Spleen (tissue), 11 donors: ENCODE results near the gene UBIAD1. TPM values are rescaled to one million over a fixed set of nuclear protein-coding genes. Genes with fewer than 3 reads are reported as not detected.

Experiments used
- DNase-seq: peaks from one replicate; pipeline ENCODE4 v3.0.0-alpha.2; 2020
- H3K27ac ChIP-seq, 8 donors: fragments of 200-600 bp; sonication (generic) in 7 of 8; 1 replicate in 4 of 8; 2 replicates in 4 of 8; pipeline versions ENCODE4 v1.5.0 to v1.8.0; 2016 to 2021; ENCODE audit warnings: inconsistent platforms in 4 of 8, mild to moderate bottlenecking in 4 of 8, moderate library complexity in 1 of 8
- H3K27me3 ChIP-seq, 7 donors: fragments of 200-600 bp; sonication (generic) in 6 of 7; replicated peaks in 1 of 7; 1 replicate in 4 of 7; 2 replicates in 3 of 7; pipeline versions ENCODE4 v1.5.0 to v1.8.0; 2016 to 2021; ENCODE audit warnings: inconsistent platforms in 3 of 7, mild to moderate bottlenecking in 1 of 7
- H3K36me3 ChIP-seq, 6 donors: fragments of 200-600 bp; sonication (generic) in 5 of 6; 1 replicate in 4 of 6; 2 replicates in 2 of 6; pipeline versions ENCODE4 v1.5.0 to v1.8.0; 2016 to 2021; ENCODE audit warnings: inconsistent platforms in 2 of 6
- H3K4me1 ChIP-seq, 6 donors: fragments of 200-600 bp; sonication (generic) in 5 of 6; 1 replicate in 3 of 6; 2 replicates in 3 of 6; pipeline versions ENCODE4 v1.5.0 to v1.8.0; 2016 to 2021; ENCODE audit warnings: inconsistent platforms in 3 of 6
- H3K4me3 ChIP-seq, 8 donors: fragments of 200-600 bp; sonication (generic) in 7 of 8; 1 replicate in 4 of 8; 2 replicates in 4 of 8; pipeline versions ENCODE4 v1.5.0 to v1.8.0; 2016 to 2021; ENCODE audit warnings: inconsistent platforms in 4 of 8, mild to moderate bottlenecking in 4 of 8, moderate library complexity in 2 of 8
- H3K9me3 ChIP-seq, 8 donors: fragments of 200-600 bp; sonication (generic) in 7 of 8; 1 replicate in 4 of 8; 2 replicates in 4 of 8; pipeline versions ENCODE4 v1.5.0 to v1.8.0; 2016 to 2021; ENCODE audit warnings: inconsistent platforms in 4 of 8
- POLR2A ChIP-seq, 3 donors: fragments of 450-650 bp; IDR thresholded peaks; one replicate each; pipeline ENCODE4 v1.5.1; 2017; ENCODE audit warnings: antibody characterized with exemption in 3 of 3, mild to moderate bottlenecking in 1 of 3
- POLR2AphosphoS5 ChIP-seq, 3 donors: sonication (generic); formaldehyde crosslinking; IDR thresholded peaks; one replicate each; pipeline ENCODE4 v1.5.1; 2017; ENCODE audit warnings: antibody characterized with exemption in 3 of 3
- whole genome bisulfite sequencing, 5 donors: extraction: QIAGEN DNeasy Blood & Tissue Kit in 3 of 5; methylation state at CpG; one replicate each; pipeline versions ENCODE4 v1.1.5 to v1.1.7; 2013 to 2018; 5-methylcytosine and 5-hydroxymethylcytosine counted together
- intact Hi-C: fragments of 100-400 bp; cut with DNase I; formaldehyde crosslinking; loops from one replicate; pipeline ENCODE4 v1.15.0; 2023; ENCODE audit warnings: low total_unique reads
- polyA plus RNA-seq, 3 donors: library from polyadenylated mRNA; stranded (reverse); fragments of 200-250 nt; gene quantifications; one replicate each; pipeline ENCODE4 v1.2.1, GENCODE V29; 2013
- total RNA-seq, 7 donors: library from RNA; depleted of rRNA in 3 of 7; stranded (reverse); fragments of >200 nt in 3 of 7; fragmentation: NEBNext Ultra II Directional in 4 of 7; extraction: Animal tissue kit (Norgen Biotek cat#: 25700) in 4 of 7; gene quantifications; one replicate each; pipeline versions ENCODE4 v1.1.0 to v1.2.1, GENCODE V29; 2016 to 2021
- TF ChIP-seq, protein P1 (sequence below), 11 experiments: fragments of 200-600 bp in 7 of 11; fragments of 450-650 bp in 4 of 11; sonication (generic) in 4 of 11; IDR thresholded peaks in 8 of 11; conservative IDR thresholded peaks in 3 of 11; 1 replicate in 7 of 11; 2 replicates in 4 of 11; pipeline versions ENCODE4 v1.4.0 to v1.8.0; 2016 to 2021; ENCODE audit warnings: antibody characterized with exemption in 11 of 11, inconsistent platforms in 4 of 11, mild to moderate bottlenecking in 1 of 11
- donor health status: healthy with polysubstance abuse.
- donor health status: DM: no; HTN: no; CAD: no; lungs with moderate emphysema.
- donor health status: DM: no; HTN: no; CAD: no.
- donor health status: Bipolar disorder and iron deficiency.
- donor health status: healthy.
- donor health status: DM: no; HTN: no; CAD: no.
- donor health status: DM: yes; HTN: yes; CAD: no.

The UBIAD1 gene
- total and polyA plus RNA-seq, 10 donors, result 6.8 to 18.5 (median 15.7) TPM

DNA sequence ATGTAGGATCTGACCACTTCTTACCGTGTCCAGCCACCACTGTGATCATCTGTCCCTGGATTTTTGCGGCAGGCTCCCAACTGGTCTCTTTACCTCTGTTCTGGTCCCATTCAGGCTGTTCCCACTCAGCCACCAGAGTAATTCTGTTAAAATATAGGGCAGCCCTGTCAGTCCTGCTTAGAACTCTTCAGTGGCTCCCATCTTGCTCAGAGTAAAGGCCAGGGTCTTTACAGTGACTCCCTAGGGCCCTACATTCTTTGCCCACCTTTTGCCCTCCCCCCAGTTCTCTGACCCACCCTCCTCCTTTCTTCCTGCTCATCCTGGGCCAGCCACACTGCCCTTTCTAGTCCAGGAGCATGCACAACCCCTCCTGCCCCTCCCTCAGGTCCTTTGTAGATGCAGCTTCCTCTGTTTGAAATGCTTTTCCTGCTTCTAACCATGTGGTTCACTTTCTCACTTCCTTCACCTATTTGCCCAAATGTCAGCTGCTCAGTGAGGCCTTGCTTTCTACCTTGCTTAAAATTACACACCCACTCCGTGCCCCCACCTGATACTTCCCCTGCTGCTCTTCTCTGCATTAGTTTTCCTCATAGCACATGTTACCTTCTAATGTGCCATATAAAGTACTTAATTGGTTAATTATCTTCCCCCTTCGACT lies 7.8 kb downstream of the UBIAD1 start:
- 53 to 59% (median 55%) methylated on average over 4 of the region's 4 CpGs for WGBS, 5 donors
- DNase-seq, result no peak
- H3K36me3 ChIP-seq, result peaks cover 2 to 60% (median 16%) of the 10 kb centered on the region in 6 donors
- no peak for TF ChIP-seq POLR2AphosphoS5 (IDR thresholded peaks at IDR 0.05)
- TF ChIP-seq, protein P1, sequence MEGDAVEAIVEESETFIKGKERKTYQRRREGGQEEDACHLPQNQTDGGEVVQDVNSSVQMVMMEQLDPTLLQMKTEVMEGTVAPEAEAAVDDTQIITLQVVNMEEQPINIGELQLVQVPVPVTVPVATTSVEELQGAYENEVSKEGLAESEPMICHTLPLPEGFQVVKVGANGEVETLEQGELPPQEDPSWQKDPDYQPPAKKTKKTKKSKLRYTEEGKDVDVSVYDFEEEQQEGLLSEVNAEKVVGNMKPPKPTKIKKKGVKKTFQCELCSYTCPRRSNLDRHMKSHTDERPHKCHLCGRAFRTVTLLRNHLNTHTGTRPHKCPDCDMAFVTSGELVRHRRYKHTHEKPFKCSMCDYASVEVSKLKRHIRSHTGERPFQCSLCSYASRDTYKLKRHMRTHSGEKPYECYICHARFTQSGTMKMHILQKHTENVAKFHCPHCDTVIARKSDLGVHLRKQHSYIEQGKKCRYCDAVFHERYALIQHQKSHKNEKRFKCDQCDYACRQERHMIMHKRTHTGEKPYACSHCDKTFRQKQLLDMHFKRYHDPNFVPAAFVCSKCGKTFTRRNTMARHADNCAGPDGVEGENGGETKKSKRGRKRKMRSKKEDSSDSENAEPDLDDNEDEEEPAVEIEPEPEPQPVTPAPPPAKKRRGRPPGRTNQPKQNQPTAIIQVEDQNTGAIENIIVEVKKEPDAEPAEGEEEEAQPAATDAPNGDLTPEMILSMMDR (IDR thresholded peaks at IDR 0.05 in 8 of 11, conservative IDR thresholded peaks at IDR 0.05 in 3 of 11), result no peak
- TF ChIP-seq POLR2A (IDR thresholded peaks at IDR 0.05), result no peak
- H3K4me1 ChIP-seq, result peaks cover 17 to 78% (median 40%) of the 10 kb centered on the region in 6 donors
- no peaks in the 10 kb centered on the region for H3K9me3 ChIP-seq
- intact Hi-C loops, result no loop called here
- peak overlapping the region; percentile 53 to 82 (median 71) for H3K27ac ChIP-seq
- H3K27me3 ChIP-seq, result no peaks in the 10 kb centered on the region
- H3K4me3 ChIP-seq, result peak overlapping the region in 1 of 8 donors; percentile 1

DNA sequence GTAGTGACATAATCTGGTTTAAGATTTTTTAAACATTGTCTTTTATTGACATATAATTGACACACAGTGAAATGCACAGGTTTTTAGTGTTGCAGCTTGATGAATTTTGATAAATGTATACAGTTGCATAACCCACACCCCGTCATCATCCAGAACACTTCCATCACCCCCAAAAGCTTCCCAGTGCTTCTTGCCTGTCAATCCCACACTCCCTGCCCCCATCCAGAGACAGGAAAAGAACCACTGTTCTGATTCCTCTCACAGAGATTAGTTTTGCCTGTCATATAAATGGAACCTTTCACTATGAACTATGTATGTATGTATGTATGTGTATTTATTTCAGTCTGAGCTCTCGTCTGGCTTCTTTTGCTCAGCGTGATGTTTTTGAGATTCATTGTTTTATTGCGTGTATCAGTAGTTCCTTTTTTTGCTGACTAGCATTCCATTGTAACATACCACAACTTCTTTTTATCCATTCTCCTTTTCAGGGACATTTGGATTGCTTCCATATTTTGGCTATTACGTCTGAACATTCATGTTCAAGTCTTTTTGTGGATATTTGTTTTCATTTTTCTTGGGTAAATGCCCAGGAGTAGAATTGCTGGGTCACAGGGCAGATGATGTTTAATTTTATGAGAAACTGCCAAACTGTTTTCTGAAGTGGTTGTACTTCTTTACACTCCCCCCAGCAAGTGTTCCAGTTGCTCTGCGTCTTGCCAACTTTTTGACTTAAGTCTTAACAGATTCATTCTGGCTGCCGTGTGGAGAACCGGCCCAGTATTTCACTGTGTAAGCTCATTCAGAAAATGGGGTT lies 8.7 kb downstream of the UBIAD1 start:
- Histone ChIP-seq H3K9me3 (no peaks in the 10 kb centered on the region), H3K27me3 (no peaks in the 10 kb centered on the region), H3K4me3 (peak overlapping the region in 1 of 8 donors; percentile 1), H3K4me1 (peaks cover 12 to 69% (median 31%) of the 10 kb centered on the region in 6 donors), H3K36me3 (peaks cover 2 to 60% (median 24%) of the 10 kb centered on the region in 6 donors), H3K27ac (peak overlapping the region; percentile 33 to 82 (median 71))
- no peak for DNase-seq
- intact Hi-C loops, result no loop called here
- TF ChIP-seq POLR2AphosphoS5 (IDR thresholded peaks at IDR 0.05), result no peak
- no peak for TF ChIP-seq POLR2A (IDR thresholded peaks at IDR 0.05)
- TF ChIP-seq, protein P1 (IDR thresholded peaks at IDR 0.05 in 8 of 11, conservative IDR thresholded peaks at IDR 0.05 in 3 of 11), result no peak
- 54 to 72% (median 65%) methylated on average over 8 of the region's 8 CpGs for WGBS, 5 donors

DNA sequence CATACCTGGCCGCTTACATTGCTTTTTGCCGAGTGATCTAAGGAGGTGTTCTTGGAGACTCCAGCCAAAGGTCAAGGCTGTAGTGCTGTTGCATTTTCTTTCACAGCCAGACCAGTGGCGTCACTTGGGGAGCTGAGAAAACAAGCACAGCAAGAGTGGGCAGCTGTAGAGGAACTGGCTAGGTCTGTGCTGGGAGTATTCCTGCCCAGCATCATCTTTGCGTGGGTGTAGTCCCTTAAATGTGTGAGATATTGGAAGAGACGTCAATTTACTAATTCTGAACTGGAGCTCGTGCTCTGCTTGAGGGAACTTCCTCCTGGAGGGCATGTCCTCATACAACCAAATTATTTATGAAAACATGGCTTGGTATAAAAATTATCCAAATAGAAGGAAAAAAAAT lies 10.2 kb downstream of the UBIAD1 start:
- H3K27ac ChIP-seq, result peak overlapping the region in 2 of 8 donors; percentile 34 to 77
- no peak for DNase-seq
- H3K36me3 ChIP-seq, result peaks cover 2 to 63% (median 32%) of the 10 kb centered on the region in 6 donors
- 86 to 91% (median 90%) methylated on average over 6 of the region's 6 CpGs for WGBS, 5 donors
- peaks cover 12 to 61% (median 29%) of the 10 kb centered on the region in 6 donors for H3K4me1 ChIP-seq
- no peak overlapping the region for H3K4me3 ChIP-seq
- TF ChIP-seq POLR2A (IDR thresholded peaks at IDR 0.05), result no peak
- no peak for TF ChIP-seq POLR2AphosphoS5 (IDR thresholded peaks at IDR 0.05)
- TF ChIP-seq, protein P1 (IDR thresholded peaks at IDR 0.05 in 8 of 11, conservative IDR thresholded peaks at IDR 0.05 in 3 of 11), result no peak
- H3K27me3 ChIP-seq, result no peaks in the 10 kb centered on the region
- intact Hi-C loops, result no loop called here
- H3K9me3 ChIP-seq, result no peaks in the 10 kb centered on the region

DNA sequence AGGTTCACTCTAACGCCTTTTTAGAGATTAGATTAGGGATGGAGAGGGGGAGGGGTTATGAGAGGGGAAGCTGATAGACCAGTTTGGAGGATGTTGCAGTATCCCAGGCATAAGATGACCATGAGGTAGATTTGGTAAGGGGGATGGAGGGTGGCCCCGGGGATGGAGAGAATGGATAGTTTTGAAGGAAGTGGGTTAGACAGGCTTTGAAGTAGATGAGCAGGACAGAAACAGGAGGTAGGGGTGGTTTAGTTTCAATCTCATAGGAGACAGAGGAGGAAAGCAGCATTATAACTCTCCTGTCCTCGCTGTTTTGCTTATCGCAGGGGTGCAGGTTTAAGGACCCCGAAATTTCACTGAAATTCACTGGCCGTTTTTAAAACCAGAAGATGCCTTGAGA lies 11.8 kb downstream of the UBIAD1 start:
- Histone ChIP-seq H3K9me3 (no peaks in the 10 kb centered on the region), H3K4me3 (no peak overlapping the region), H3K36me3 (peaks cover 0 to 63% (median 25%) of the 10 kb centered on the region in 6 donors), H3K27ac (peak overlapping the region in 1 of 8 donors; percentile 21), H3K27me3 (no peaks in the 10 kb centered on the region), H3K4me1 (peaks cover 12 to 57% (median 26%) of the 10 kb centered on the region in 6 donors)
- 80 to 92% (median 85%) methylated on average over 6 of the region's 6 CpGs for WGBS, 5 donors
- TF ChIP-seq, protein P1 (IDR thresholded peaks at IDR 0.05 in 8 of 11, conservative IDR thresholded peaks at IDR 0.05 in 3 of 11), result no peak
- TF ChIP-seq POLR2A (IDR thresholded peaks at IDR 0.05), result no peak
- no peak for TF ChIP-seq POLR2AphosphoS5 (IDR thresholded peaks at IDR 0.05)
- DNase-seq, result no peak
- intact Hi-C loops, result no loop called here
